Measurements from ENCODE around the gene CUX1.

- TF ChIP-seq, protein P1, sequence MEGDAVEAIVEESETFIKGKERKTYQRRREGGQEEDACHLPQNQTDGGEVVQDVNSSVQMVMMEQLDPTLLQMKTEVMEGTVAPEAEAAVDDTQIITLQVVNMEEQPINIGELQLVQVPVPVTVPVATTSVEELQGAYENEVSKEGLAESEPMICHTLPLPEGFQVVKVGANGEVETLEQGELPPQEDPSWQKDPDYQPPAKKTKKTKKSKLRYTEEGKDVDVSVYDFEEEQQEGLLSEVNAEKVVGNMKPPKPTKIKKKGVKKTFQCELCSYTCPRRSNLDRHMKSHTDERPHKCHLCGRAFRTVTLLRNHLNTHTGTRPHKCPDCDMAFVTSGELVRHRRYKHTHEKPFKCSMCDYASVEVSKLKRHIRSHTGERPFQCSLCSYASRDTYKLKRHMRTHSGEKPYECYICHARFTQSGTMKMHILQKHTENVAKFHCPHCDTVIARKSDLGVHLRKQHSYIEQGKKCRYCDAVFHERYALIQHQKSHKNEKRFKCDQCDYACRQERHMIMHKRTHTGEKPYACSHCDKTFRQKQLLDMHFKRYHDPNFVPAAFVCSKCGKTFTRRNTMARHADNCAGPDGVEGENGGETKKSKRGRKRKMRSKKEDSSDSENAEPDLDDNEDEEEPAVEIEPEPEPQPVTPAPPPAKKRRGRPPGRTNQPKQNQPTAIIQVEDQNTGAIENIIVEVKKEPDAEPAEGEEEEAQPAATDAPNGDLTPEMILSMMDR (IDR thresholded peaks at IDR 0.05; ENCODE audit: insufficient read depth, low read depth, low read length), result no peak
- TF ChIP-seq EZH2 (IDR thresholded peaks at IDR 0.05; ENCODE audit: insufficient read depth, low read length), result no peak
Observed at GRCh38 chr7:101917566-101917965, 100.1 kb downstream of the CUX1 start.

Data from astrocyte (in vitro differentiated cells and primary cell).